Immature natural killer cell (primary cell): Measurements from ENCODE around the gene LRRC23. TPM values are rescaled to one million over a fixed set of nuclear protein-coding genes. Genes with fewer than 3 reads are reported as not detected.
A peak's percentile ranks its signal among the peaks of the same experiment; 100 is the strongest.
"Not testable (repeated sequence)": the region's sequence is repeated elsewhere in the genome, so short reads cannot be mapped to it uniquely, and the experiment has no call there.

Source experiments
- DNase-seq, 3 donors: peaks; one replicate each; pipeline ENCODE4 v3.0.0; 2022; ENCODE audit warnings: mixed read lengths in 1 of 3
- H3K27ac Mint-ChIP-seq, 6 donors: one replicate each; pipeline ENCODE4 v1.8.0; 2020; ENCODE audit warnings: mixed read lengths in 6 of 6, mild to moderate bottlenecking in 5 of 6, inconsistent platforms in 4 of 6, moderate library complexity in 3 of 6
- H3K27me3 Mint-ChIP-seq, 3 donors: one replicate each; pipeline ENCODE4 v1.8.0; 2020 to 2021; ENCODE audit warnings: low read depth in 3 of 3, mild to moderate bottlenecking in 3 of 3, mixed read lengths in 3 of 3, moderate library complexity in 3 of 3, inconsistent platforms in 1 of 3
- H3K36me3 Mint-ChIP-seq, 3 donors: one replicate each; pipeline ENCODE4 v1.8.0; 2020; ENCODE audit warnings: mixed read lengths in 3 of 3, inconsistent platforms in 2 of 3, mild to moderate bottlenecking in 2 of 3
- H3K4me1 Mint-ChIP-seq, 2 donors: one replicate each; pipeline ENCODE4 v1.8.0; 2020; ENCODE audit warnings: inconsistent platforms in 2 of 2, mild to moderate bottlenecking in 2 of 2, mixed read lengths in 2 of 2, moderate library complexity in 1 of 2
- H3K4me3 Mint-ChIP-seq, 5 donors: one replicate each; pipeline ENCODE4 v1.8.0; 2020; ENCODE audit warnings: mild to moderate bottlenecking in 5 of 5, mixed read lengths in 5 of 5, inconsistent platforms in 3 of 5, moderate library complexity in 3 of 5
- H3K9me3 Mint-ChIP-seq, 6 donors: one replicate each; pipeline ENCODE4 v1.8.0; 2020; ENCODE audit warnings: mild to moderate bottlenecking in 6 of 6, mixed read lengths in 6 of 6, inconsistent platforms in 4 of 6, moderate library complexity in 3 of 6
- polyA plus RNA-seq, 3 donors: library from polyadenylated mRNA; unstranded; fragments of 300-500 nt; fragmentation: Illumina TruSeq; gene quantifications; one replicate each; pipeline ENCODE4 v1.2.3, GENCODE V29; 2021

LRRC23 gene
- polyA plus RNA-seq, 3 donors from 2014 or later: 2.3 to 4.4 (median 2.4) TPM

- Mint-ChIP-seq H3K9me3 (no peaks in the 10 kb centered on the region), H3K27ac (no peak overlapping the region), H3K4me1 (no peaks in the 10 kb centered on the region), H3K27me3 (peaks cover 0 to 3% (median 0%) of the 10 kb centered on the region in 3 donors), H3K4me3 (no peak overlapping the region), H3K36me3 (no peaks in the 10 kb centered on the region)
- no peak for DNase-seq
Observed at GRCh38 chr12:6899837-6900519, 4.6 kb upstream of the LRRC23 start.

GRCh38 chr12:6902448-6902847, 2.2 kb upstream of the LRRC23 start:
- Mint-ChIP-seq H3K4me3 (no peak overlapping the region), H3K36me3 (no peaks in the 10 kb centered on the region), H3K27ac (peak overlapping the region in 1 of 6 donors; percentile 1), H3K27me3 (peaks cover 0 to 3% (median 0%) of the 10 kb centered on the region in 3 donors), H3K4me1 (no peaks in the 10 kb centered on the region), H3K9me3 (no peaks in the 10 kb centered on the region)
- DNase-seq: no peak

- no peaks in the 10 kb centered on the region for H3K36me3 Mint-ChIP-seq
- no peaks in the 10 kb centered on the region for H3K4me1 Mint-ChIP-seq
- no peaks in the 10 kb centered on the region for H3K9me3 Mint-ChIP-seq
- no peak overlapping the region for H3K4me3 Mint-ChIP-seq
- peaks cover 0 to 3% (median 0%) of the 10 kb centered on the region in 3 donors for H3K27me3 Mint-ChIP-seq
- no peak overlapping the region for H3K27ac Mint-ChIP-seq
- no peak for DNase-seq
Observed at GRCh38 chr12:6903722-6904121, 900 bp upstream of the LRRC23 start.

GRCh38 chr12:6905414-6906040, 905 bp downstream of the LRRC23 start:
- no peak overlapping the region for H3K27ac Mint-ChIP-seq
- H3K27me3 Mint-ChIP-seq: peaks cover 0 to 3% (median 0%) of the 10 kb centered on the region in 3 donors
- no peak overlapping the region for H3K4me3 Mint-ChIP-seq
- no peaks in the 10 kb centered on the region for H3K36me3 Mint-ChIP-seq
- H3K4me1 Mint-ChIP-seq: no peaks in the 10 kb centered on the region
- no peaks in the 10 kb centered on the region for H3K9me3 Mint-ChIP-seq
- no peak for DNase-seq

- DNase-seq, H3K36me3 Mint-ChIP-seq, H3K4me3 Mint-ChIP-seq, H3K9me3 Mint-ChIP-seq, H3K27me3 Mint-ChIP-seq, H3K4me1 Mint-ChIP-seq: not testable (repeated sequence)
- peak overlapping the region in 1 of 6 donors; percentile 42 for H3K27ac Mint-ChIP-seq
Observed at GRCh38 chr12:6908141-6908540, 3.5 kb downstream of the LRRC23 start.

- Mint-ChIP-seq H3K27me3 (peaks cover under 1 to 3% (median under 1%) of the 10 kb centered on the region in 3 donors), H3K4me1 (peaks cover 8 to 18% of the 10 kb centered on the region in 2 donors), H3K9me3 (no peaks in the 10 kb centered on the region), H3K36me3 (no peaks in the 10 kb centered on the region), H3K4me3 (no peak overlapping the region), H3K27ac (no peak overlapping the region)
- DNase-seq: no peak
Observed at GRCh38 chr12:6909421-6910145, 5.0 kb downstream of the LRRC23 start.

- DNase-seq: no peak
- H3K4me1 Mint-ChIP-seq: peaks cover 16 to 25% of the 10 kb centered on the region in 2 donors
- H3K27ac Mint-ChIP-seq: peak overlapping the region in 1 of 6 donors; percentile 74
- no peaks in the 10 kb centered on the region for H3K9me3 Mint-ChIP-seq
- peaks cover 2 to 5% (median 3%) of the 10 kb centered on the region in 3 donors for H3K27me3 Mint-ChIP-seq
- no peaks in the 10 kb centered on the region for H3K36me3 Mint-ChIP-seq
- peak overlapping the region in 2 of 5 donors; percentile 87 to 94 for H3K4me3 Mint-ChIP-seq
Observed at GRCh38 chr12:6912164-6912935, 7.7 kb downstream of the LRRC23 start.

- peaks cover 16 to 25% of the 10 kb centered on the region in 2 donors for H3K4me1 Mint-ChIP-seq
- DNase-seq: peak; percentile 78 to 83 (median 81)
- H3K36me3 Mint-ChIP-seq: no peaks in the 10 kb centered on the region
- H3K27ac Mint-ChIP-seq: peak within 1 kb of the TSS; percentile 74 to 90 (median 86)
- no peaks in the 10 kb centered on the region for H3K9me3 Mint-ChIP-seq
- H3K4me3 Mint-ChIP-seq: peak within 1 kb of the TSS; percentile 86 to 94 (median 87)
- peaks cover 2 to 5% (median 3%) of the 10 kb centered on the region in 3 donors for H3K27me3 Mint-ChIP-seq
Observed at GRCh38 chr12:6914246-6914946, 9.8 kb downstream of the LRRC23 start, which contains the start of gene ENO2. Gene ENO2, plus strand, starts transcription at chr12:6914580. Its CDS starts 1,253 bp downstream, at chr12:6915833.

- Mint-ChIP-seq H3K4me1 (peaks cover 16 to 25% of the 10 kb centered on the region in 2 donors), H3K4me3 (peak overlapping the region; percentile 86 to 94 (median 87))
Observed at GRCh38 chr12:6914947-6915788, 10.5 kb downstream of the LRRC23 start.

GRCh38 chr12:6915789-6916285, 11.2 kb downstream of the LRRC23 start:
- Mint-ChIP-seq H3K27me3 (peaks cover 2 to 9% (median 3%) of the 10 kb centered on the region in 3 donors), H3K36me3 (peaks cover 0 to 5% (median 0%) of the 10 kb centered on the region in 3 donors), H3K9me3 (no peaks in the 10 kb centered on the region), H3K27ac (peak overlapping the region in 3 of 6 donors; percentile 13 to 42 (median 24)), H3K4me3 (peak overlapping the region in 2 of 5 donors; percentile 57 to 62), H3K4me1 (peaks cover 16 to 25% of the 10 kb centered on the region in 2 donors)
- DNase-seq: no peak

More at GRCh38 chr12:6914947-6915788, 10.5 kb downstream of the LRRC23 start:
- no peaks in the 10 kb centered on the region for H3K9me3 Mint-ChIP-seq
- peak overlapping the region; percentile 74 to 90 (median 86) for H3K27ac Mint-ChIP-seq
- no peak for DNase-seq
- H3K36me3 Mint-ChIP-seq: peaks cover 0 to 5% (median 0%) of the 10 kb centered on the region in 3 donors
- H3K27me3 Mint-ChIP-seq: peaks cover 2 to 9% (median 3%) of the 10 kb centered on the region in 3 donors

GRCh38 chr12:6916426-6917200, 12.0 kb downstream of the LRRC23 start:
- H3K27me3 Mint-ChIP-seq: peaks cover 2 to 9% (median 3%) of the 10 kb centered on the region in 3 donors

More at GRCh38 chr12:6916426-6917200, 12.0 kb downstream of the LRRC23 start:
- Mint-ChIP-seq H3K27ac (peak overlapping the region in 2 of 6 donors; percentile 24 to 41), H3K9me3 (no peaks in the 10 kb centered on the region), H3K4me1 (peaks cover 16 to 25% of the 10 kb centered on the region in 2 donors), H3K4me3 (peak overlapping the region in 1 of 5 donors; percentile 39), H3K36me3 (peaks cover 0 to 5% (median 0%) of the 10 kb centered on the region in 3 donors)
- DNase-seq: no peak
